Stimulated activated CD4-positive, alpha-beta T cell treated with anti-CD3 and anti-CD28 coated beads, Interleukin-2, amount 100 ng/mL, for 24 hours (primary cell): ENCODE results near the gene SPOCK1.
"Not testable (repeated sequence)": the region's sequence is repeated elsewhere in the genome, so short reads cannot be mapped to it uniquely, and the experiment has no call there.

Experiments used
- DNase-seq, 2 donors: peaks; one replicate each; pipeline ENCODE4 v3.0.0-alpha.2; 2020

The SPOCK1 gene

DNA sequence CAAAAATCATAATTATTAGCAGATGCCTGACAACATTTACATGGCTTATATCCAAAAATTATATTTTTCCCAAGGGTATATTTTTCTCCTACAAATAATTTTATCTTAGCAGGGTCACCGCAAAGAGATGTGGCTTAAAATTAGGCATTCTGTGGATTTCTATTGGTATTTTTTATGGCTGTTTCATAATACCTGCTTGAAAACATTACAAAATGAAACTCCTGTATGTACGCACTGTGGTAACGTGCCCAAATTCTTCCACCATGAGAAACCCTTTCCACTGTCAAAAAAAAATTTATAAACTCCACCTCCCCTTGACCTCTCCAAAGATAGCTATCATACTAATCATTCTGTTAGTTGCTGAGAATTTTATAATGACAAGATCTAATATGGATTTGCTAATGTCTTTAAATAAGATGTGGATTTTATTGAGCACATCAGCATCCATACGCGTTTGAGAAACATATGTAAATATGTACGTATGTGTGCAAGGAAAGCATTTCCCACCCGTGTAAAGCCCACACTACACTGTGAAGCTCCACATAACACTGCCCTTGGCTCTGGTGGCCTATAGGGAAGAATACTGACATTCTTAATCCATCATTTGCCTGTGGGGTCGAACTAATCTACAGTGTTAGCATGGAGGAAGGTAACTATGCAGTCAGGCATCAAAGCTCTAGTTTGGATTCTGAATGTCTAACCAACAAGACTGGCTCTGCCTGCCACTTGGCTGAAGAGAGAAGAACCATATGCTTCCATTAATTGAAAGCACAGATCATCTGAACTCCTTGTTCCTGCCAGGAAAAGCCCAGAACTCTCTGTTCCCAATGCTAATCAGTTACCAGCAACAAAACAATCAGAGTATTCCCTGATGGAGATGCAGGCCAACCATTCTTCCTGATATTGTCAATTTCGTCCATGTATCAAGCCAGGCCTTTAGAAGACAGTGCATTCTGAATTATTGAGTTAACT is 244.7 kb downstream of the SPOCK1 start:
- DNase-seq: no peak

DNA sequence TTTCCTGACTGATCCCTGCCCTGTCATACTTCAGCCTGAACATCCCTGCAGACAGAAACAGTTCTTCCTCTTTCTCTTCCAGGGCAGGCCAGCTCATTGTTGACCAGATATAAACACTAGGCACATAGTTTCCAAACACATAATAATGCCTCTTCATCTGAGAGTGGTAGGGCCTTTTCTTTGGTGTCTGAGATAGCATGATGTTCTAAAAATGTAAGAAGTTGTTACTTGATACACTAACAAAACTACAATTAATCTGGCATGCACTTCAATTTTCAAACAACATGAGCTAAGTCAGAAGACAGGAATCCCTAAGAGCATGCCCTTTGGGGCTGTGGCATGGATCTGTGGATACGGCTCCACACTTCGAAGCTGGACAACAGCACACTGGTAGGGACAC is 246.6 kb downstream of the SPOCK1 start:
- no peak for DNase-seq

DNA sequence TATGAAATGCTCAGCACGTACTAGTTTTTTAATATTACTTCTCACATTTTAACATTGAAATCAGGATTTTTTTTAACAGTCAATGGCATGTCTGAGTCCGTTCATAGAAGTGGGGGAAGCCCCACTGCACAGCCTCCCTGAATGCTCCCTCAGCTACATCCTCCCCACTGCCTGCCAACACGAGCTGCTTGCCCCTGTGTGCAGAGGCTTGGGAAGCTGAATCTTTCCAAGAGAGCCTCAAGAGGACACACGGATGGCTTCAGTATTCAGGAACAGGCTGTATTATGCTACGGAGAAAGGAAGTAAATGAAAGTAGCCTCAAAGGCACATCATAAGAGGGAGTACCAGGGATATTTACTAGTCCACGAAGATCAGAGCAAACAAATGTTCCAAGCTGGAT is 248.7 kb downstream of the SPOCK1 start:
- no peak for DNase-seq

DNA sequence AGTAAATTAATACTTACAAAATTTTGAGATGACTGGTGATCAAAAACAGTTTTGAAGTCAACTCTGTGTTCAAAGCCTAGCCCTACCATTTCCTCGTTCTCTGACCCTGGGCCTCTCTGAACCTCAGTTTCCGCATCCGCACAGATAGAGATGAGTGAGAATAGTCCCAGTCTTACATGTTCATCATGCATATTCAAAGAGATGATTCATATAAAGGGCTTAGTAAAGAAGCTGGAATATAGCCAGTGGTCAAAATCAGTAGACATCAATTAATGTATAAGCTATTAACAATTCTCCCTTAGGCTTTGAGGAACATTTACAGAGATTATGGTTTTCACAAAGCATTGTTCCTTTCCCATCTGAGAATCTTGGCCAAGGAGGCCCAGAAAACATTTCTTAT is 250.6 kb downstream of the SPOCK1 start:
- DNase-seq: no peak

DNA sequence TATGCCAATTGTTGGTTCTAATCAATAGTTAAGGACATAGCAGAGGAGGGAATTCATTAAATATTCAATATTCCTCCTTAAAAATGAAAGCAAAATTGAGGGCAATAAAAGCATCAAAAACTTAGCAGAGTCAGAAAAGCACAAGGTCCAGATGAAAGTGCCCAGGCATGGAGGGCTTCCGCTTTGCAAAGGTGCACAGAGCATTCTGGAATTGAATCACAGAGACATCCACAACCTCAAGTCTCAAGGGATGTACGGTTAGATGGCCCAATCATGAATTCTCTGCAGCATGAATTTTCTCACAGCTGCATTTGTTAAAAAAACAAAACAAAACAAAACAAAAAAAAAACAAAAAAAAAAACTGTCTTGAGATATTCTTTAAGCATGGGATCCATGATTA is 253.7 kb downstream of the SPOCK1 start:
- DNase-seq: no peak

DNA sequence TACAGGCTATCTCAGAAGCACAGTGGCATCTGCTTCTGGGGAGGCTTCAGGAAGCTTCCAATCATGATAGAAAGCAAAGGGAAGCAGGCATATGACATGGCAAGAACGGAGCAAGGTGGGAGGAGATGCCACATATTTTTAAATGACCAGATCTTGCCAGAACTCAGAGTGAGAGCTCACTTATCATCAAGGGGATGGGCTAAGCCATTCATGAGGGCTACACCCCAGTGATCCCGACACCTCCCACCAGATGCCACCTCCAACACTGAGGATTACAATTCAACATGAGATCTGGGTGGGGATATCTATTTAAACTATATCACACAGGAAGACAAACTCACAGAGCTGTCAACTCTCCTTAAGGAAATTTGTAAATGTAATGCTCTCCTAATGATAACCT is 258.8 kb downstream of the SPOCK1 start:
- DNase-seq: no peak

DNA sequence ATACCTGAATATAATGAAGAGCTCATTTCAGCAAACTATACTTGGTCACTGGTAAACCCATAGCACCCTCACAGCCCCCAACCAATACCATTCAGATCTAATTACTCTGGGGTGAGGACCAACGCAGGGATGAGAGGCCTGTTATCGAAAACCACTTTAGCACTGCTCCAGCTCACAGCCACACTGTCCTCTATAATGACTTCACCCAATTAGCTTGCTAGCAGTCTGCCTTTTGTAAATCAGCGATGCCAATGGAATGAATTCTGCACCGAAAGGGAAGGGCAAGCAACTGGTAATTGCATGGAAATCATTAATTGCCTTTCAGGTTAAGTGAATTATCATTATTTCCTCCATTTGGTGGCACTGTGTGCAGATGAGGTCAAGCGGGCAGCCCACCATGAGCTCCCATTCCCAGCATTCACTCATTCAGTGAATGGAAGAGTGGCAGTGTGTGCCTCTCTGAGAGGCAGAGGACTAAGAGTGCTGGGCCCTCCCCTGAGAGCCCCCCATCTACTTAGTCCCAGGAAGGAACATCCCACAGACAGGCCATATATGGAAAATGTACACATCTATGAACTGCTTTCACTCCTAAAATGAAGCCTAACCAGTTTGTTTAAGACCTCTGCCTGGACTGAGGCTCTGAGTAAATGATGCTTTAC is 262.1 kb downstream of the SPOCK1 start:
- no peak for DNase-seq

DNA sequence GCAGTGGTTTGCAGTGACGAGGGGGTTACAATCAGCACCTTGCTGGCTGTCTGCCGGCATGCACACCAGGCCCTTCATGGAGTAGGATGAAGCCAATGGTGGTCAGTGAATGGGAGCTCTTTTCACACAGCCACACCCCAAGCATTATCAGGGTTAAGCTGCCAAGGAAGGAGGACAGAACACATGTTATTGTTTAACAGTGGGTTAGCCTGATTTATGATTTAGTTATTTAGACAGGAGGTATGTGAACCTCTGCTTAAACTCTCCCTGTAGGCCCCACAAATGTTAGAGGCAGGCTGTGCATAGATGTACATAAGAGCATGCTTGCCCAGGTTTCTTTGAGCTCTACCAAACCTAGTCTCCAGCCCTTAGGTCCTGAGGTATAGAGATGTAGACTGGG is 262.9 kb downstream of the SPOCK1 start:
- no peak for DNase-seq

DNA sequence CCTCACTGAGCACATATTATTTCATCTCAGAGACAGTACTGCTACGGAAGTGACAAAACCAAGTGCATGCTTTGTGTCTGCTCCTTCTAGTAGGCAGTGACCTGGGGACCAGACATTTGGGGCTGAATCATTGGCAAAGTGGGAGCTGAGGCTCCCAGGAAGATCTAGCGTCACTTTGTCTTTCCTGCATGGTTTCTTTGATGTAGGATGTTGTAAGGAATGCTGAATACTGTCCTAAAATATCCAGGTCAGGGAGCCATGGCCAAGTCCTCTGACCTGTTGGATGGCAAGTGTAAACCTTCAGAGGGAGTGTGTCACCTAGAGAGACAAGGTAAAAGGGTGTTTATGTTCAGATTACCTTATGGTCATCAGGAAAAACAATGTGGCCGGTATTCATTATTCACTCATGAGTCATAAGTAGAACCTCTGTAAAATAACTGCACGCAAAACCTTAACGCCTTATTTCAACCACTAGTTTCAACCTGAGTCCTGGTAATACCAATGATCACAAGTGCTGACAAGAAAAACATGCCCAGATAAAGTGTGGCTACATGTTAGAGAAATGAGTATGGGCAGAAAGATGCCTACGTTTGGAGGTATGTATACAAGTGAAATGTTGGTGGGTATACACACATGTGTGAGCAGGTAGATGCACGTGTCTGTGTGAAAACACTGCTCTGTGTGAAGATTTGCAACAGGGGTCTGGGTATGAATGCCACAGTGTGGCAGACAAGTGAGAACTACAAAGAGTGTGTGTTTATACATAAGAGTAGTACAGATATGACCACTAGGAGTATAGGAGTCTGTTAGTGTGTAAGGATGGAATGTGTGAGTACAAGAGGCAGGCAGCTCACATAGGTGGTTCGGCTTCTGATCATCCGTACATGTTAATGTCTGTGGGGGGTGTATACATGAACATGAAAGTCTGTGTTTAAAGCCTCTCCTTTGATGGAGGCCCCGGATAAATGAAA is 263.9 kb downstream of the SPOCK1 start:
- no peak for DNase-seq

DNA sequence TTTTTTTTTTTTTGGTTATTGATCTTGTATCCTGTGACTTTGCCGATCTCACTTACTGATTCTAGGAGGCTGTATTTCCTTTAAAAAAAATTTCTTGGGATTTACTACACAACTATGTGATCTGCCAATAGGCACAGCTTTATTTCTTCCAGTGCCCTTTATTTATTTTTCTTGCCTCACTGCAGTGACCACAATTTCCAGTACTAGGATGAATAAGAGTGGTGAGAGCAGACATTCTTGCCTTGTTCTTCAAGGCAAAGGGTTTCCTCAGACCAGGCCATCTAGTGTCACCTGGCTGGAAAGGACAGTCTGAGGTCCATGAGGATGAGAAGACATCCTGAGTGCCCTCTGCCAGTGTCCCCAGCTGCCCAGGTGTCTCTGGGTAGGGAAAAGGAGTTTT is 265.4 kb downstream of the SPOCK1 start:
- no peak for DNase-seq

DNA sequence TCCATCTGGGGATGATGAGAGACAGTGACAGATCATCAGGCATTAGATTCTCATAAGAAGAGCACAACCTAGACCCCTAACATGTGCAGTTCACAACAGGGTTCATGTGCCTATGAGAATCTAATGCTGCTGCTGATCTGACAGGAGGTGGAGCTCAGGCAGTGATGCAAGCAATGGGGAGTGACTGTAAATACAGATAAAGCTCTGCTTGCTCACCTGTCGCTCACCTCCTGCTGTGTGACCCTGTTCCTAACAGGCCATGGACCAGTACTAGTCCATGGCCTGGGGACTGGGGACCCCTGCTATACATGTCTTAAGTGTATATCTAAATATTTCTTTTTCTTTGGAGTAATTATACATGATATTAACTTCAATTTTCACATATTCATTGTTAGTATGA is 265.8 kb downstream of the SPOCK1 start:
- not testable (repeated sequence) for DNase-seq

DNA sequence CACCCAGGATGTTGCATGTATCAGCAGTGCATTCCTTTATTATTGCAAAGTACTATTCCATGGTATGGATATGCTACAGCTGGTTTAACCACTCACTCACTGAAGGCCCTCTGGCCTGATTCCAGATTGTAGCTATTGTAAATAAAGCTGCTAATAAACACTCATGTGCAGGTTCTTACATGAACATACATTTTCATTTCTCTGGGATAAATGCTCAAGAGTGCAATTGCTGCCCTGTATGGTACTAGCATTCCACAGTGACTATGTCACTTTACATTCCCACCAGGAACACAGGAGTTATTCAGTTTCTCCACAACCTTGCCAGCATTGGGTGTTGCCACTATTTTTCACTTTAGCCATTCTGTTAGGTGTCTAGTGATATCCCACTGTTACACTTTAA is 267.6 kb downstream of the SPOCK1 start:
- DNase-seq: no peak

DNA sequence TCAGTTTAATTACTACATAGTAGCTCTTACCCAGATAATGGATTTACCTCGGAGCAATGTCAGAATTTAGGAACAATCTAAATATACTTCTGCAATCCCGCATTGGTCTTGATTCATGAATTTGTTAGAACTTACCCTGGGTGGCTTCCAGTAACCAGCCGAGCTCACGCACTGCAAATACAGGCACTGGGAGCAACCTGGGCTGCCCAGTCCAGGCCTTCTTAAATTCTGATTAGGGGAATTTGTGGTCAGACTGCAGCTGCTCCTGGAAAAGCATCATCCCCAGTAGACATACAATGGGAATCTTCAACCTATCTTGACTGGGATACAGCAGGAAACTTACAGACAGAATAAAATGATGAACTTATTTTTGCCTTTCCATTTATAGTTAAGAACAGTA is 270.3 kb downstream of the SPOCK1 start:
- DNase-seq: no peak

DNA sequence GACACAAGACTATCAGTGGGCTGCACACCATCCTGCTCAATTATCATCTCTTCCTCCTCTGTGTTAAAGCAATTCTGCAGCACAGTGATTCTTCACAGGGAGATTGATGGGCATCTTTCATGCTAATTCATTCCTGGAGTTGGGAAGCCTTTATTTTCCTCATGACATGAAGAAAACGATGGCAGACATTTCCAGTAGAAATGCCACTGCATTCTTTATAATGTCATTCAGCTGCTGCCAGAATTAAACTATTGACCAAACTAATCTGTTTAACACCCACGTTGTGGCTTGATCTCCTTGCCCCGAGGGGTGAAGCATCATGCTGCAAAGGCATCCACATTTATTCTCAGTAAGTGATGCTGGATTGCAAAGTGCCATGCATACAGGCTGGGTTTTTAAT is 273.0 kb downstream of the SPOCK1 start:
- no peak for DNase-seq

DNA sequence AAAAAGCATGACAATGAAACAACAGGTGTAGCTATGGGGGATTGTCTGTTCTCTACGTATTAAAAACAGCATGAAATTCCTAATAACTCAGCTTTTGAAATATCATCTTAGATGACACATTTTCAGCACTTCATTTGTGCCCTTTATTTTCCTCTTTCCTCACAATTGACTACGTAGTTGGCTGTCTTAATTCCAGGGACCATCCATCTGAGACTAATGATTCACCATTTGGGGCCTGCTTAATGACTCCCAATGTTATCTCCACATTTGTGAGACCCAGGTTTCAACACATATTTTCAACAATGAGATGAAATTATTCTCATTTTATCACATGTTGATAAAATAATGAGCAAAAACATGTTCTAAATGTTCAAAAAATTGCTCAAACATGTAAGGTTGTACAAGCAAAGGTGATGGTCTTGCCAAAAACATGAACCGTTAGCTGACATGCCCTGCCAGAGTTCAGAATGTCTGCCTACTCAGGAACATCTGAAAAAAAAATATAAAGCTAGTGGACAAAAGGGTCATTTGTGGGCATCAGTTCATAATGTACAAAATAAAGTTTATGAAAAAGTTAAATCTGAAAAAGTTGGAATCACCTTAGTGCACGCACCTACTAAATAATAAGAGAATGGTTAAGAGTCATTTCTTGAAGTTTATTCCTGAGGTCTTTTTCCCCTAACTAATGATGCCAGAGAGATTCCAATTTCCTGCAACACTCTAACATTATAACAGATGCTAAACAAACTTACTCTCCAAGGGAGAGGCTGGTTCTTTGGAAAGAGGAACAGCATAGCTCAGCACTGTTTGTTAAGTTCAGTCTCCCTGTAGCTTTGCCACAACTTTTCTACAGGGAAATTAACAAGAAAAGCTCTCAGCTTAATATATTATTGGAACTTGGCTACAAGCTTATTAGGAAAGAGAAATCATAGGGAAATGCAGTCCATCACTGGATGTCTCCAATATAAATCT is 275.5 kb downstream of the SPOCK1 start:
- DNase-seq: no peak

DNA sequence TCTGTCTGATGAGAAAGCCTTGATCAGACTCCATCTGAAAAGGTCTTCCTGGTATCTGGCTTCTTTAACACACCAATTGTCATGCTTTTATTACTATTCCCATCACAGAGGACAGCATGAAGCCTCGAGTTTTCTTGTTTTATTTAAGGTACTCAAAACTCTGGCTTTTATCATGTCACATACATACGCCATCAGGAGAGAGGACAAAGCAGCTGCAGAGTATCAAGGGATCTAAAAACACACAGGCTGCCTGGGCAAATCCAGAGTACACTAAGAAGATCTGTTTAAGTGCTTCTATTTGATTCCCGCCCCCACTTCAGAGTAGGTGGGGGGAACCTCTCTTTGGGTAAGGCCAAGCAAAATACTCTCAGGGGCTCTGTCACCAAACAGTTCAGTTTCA is 277.2 kb downstream of the SPOCK1 start:
- no peak for DNase-seq

DNA sequence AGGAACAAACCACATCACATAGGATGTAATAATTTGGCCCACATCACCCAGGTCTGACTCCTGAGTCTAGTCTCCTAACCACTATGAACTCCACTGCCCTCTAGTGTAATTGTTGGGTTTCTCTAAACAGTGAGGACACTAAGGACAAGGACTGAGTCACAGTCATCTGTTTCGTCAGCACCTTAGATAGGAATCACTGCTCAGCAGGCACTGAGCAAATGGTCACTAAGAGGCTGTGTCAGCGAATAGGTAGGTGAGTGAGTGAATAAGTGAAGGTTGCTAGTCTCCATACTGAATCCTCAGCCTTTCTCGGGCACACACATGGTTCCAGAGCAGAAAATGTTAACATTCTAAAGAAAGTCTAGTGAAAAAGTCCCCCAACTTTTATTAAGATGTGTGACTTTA is 278.6 kb downstream of the SPOCK1 start:
- DNase-seq: no peak

DNA sequence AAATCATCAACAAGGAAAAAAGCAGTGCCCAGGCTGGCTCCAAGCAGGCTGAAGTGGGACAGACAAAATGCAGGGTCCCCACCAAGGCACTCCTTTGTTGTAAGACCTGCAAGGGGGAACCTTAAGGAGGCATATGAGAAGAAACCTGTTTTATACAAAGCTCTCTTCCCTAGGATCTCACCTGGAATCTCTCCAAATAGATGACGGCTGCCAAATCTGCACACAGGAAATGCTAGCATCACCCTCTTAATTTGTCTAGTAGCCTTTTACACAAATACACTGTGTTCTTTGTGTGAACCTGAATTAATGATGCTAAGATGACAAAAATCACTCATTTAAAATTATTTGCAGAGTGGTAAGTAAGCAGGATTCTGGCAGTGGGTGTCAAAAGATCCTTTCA is 280.2 kb downstream of the SPOCK1 start:
- DNase-seq: no peak

DNA sequence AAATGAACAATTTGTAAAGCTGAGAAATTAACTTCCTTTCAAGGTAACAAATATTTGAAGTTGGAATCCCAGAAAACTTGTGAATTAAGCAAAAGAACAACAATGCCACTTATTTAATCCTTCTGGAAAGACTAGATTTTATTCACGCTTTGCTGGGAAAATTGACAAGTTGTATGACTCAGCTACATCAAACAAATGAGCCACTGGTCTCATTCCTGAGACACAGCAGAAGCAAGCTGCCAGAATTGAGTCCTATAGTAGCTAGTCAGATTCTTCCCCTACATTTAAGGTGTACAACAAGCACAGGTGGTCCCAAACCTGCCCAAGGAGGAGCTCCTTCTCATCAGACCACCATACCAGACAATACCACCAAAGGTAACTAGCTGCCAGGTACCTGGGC is 280.7 kb downstream of the SPOCK1 start:
- no peak for DNase-seq

DNA sequence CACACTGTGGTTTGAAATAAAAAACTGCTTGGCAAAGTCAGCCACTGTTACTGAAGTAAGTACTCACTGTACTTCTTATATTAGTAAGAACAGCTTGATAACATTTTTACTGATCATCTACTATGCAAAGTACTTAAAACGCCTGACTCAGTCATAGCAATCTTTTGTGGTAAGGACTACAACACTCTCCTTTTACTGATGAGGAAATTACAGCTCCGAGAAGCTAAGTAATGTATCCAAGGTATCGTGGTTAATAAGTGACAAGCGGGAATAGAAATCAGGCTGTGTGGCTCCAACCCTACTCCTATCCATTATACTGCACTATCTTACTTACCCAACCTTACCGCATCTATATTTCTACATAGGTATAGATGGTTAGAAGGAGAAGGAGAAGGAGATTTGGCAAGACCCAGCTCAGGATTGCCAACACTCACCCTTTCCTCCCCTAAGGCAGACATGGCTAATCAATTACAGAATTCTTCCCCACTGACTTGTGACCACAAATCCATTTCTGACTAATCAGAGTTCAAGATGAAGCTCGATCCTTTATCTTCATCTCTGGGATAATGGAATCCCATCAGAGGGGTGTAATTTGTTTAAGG is 281.4 kb downstream of the SPOCK1 start:
- DNase-seq: no peak

DNA sequence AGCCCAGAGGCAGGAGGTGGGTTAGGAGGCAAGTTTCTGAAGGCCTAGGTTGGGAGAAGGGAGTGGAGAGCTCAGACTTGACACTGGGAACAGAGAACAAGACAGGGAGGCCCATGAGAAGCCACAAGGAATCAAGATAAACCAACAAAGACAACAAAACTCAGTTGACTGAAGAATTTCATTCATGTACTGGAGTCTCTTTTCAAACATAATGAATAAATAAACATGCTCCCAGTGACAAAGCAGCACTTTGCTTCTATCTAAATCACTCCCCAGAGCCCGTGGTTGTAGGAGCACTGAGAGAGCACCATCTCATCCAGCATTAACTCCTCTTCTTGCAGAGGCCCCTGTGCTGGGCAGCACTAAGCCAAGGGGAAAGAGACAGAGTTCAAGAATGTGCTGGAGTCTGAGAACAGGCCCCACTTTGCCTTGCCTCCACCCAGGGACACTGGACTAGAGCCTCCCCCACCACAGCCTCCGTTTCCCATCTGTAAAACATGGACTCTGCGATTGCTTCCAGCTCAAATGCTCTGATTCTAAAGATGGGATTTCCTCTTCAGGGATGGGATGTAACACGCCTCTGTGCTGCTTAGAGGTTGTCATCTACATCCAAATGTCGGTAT is 282.0 kb downstream of the SPOCK1 start:
- no peak for DNase-seq
